ENCODE measurements around the gene SCARB2.
A peak's percentile ranks its signal among the peaks of the same experiment; 100 is the strongest.

SCARB2 gene

DNA sequence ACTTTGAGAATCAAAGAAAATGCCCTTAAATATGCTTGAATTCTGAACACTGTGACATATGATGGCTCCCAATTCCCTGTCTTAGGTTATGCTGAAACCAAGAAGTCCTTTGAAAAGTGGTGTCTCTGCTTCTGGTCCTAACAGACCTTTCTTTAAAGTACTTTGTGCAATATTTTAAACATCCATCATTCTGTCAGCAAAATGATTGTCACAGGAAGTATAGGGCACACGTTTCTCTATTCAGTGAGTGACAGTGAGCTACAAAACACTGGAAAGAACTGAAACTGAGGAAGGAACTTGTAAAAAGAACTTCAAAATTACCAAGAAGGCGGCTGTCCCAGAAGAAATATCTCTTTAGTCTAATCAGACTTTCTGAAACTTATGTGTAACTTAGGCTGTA, 53.3 kb downstream of the SCARB2 start:
- no peak for DNase-seq (ENCODE audit: low read depth)
- H3K4me3 ChIP-seq (ENCODE audit: low read length): no peak overlapping the region
- TF ChIP-seq, protein P1, sequence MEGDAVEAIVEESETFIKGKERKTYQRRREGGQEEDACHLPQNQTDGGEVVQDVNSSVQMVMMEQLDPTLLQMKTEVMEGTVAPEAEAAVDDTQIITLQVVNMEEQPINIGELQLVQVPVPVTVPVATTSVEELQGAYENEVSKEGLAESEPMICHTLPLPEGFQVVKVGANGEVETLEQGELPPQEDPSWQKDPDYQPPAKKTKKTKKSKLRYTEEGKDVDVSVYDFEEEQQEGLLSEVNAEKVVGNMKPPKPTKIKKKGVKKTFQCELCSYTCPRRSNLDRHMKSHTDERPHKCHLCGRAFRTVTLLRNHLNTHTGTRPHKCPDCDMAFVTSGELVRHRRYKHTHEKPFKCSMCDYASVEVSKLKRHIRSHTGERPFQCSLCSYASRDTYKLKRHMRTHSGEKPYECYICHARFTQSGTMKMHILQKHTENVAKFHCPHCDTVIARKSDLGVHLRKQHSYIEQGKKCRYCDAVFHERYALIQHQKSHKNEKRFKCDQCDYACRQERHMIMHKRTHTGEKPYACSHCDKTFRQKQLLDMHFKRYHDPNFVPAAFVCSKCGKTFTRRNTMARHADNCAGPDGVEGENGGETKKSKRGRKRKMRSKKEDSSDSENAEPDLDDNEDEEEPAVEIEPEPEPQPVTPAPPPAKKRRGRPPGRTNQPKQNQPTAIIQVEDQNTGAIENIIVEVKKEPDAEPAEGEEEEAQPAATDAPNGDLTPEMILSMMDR (conservative IDR thresholded peaks at IDR 0.05; ENCODE audit: low read length): no peak

DNA sequence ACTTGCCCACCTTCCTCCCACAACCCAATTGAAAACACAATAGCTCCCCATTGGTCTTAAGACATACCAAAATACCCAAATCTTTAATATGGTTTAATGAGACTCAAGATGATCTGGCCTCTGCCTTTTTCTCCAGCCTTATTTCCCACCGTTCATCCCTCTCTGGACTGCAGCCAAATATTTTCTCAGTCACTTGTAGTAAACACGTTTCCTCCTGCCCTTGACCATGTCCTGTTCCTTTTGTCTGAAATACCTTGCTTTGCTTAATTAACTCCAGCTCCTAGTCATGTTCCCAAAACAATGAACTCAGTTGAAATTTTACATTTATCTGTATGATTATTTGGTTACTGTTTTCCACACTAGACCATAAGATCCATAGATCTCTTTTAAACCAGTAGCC, 57.0 kb downstream of the SCARB2 start:
- no peak for DNase-seq (ENCODE audit: low read depth)
- TF ChIP-seq, protein P1 (conservative IDR thresholded peaks at IDR 0.05; ENCODE audit: low read length): no peak
- H3K4me3 ChIP-seq (ENCODE audit: low read length): no peak overlapping the region

DNA sequence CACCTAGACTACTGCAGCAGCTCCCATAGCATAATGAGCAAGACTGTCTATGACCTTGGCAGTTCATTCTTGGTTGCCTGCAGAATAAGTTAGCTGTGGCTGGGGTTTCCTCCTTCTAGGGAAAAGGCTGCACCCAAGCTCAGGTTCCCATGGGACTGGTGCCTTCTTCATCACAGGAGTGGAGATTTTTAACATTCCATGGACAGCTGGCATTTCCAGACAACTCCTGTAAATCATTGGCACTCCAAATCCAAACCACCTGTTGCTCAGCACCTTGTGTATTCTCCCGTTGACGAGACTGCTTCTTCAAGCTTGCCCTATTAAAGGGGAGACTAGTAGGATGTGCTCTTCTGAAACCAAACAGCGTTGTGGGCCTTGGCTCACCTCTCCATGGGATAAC, 57.6 kb downstream of the SCARB2 start:
- peak; percentile 10 for DNase-seq (ENCODE audit: low read depth)
- H3K4me3 ChIP-seq (ENCODE audit: low read length): no peak overlapping the region
- TF ChIP-seq, protein P1 (conservative IDR thresholded peaks at IDR 0.05; ENCODE audit: low read length): no peak

DNA sequence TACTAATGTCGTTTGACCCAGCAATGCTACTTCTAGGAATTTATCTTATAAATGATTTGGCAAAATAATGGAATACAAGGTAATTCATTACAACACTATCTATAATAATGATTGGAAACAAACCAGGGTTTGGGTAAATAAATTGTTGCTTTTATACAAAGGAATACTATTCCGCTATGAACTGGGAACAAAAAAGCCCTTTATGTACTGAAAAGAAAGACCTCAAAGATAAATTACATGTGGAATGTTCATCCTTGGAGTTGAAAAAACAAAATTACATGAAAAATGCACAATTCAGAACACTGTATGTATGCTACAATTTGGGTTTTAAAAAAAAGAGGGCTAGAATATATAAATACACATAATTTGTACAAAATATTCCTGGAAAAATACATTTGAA, 60.3 kb downstream of the SCARB2 start:
- no peak overlapping the region for H3K4me3 ChIP-seq (ENCODE audit: low read length)
- DNase-seq (ENCODE audit: low read depth): no peak
- TF ChIP-seq, protein P1 (conservative IDR thresholded peaks at IDR 0.05; ENCODE audit: low read length): no peak

DNA sequence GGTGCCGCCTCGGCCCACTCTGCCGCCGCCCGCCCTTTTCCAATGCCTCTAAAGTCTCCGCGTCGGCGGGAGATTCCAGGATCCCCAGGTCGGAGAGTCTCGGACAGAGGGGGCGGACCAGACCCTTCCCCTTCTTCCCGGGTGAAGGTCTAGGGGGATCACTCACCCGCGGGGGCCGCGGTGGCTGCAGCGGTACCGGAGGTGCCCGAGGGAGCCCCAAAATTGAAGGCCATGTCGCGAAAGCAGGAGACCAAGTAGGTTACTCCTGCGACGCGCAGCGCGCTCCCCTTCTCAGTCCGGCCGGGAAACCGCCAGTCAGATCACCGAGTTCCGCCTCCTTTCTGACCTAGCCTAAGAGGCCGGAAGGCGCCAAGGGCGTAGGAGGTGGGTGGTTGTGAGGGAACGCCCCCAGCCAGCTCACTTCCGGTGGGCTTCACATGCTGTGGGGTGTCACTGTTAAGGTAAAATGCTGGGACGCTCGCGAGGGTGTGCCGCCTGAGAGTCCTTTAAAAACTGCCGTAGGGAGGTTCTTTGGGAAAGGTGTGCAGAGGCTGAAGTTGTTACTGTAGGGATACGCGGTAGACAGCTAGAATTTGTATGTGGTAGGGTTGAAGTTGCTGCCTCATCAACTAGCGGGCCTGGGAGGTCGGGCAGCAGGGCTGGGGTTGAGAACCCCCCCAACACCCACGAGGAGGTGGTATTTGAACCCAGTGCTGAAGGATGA, 65.3 kb downstream of the SCARB2 start, which contains the start of gene NUP54:
TSS of gene NUP54 (minus strand) at position 256 of the 724 bp plus-strand sequence. CDS start at position 233, 23 bp downstream.
- TF ChIP-seq, protein P1 (conservative IDR thresholded peaks at IDR 0.05; ENCODE audit: low read length): no peak
- peak; percentile 91 for DNase-seq (ENCODE audit: low read depth)
- peak within 1 kb of the TSS; percentile 77 for H3K4me3 ChIP-seq (ENCODE audit: low read length)

DNA sequence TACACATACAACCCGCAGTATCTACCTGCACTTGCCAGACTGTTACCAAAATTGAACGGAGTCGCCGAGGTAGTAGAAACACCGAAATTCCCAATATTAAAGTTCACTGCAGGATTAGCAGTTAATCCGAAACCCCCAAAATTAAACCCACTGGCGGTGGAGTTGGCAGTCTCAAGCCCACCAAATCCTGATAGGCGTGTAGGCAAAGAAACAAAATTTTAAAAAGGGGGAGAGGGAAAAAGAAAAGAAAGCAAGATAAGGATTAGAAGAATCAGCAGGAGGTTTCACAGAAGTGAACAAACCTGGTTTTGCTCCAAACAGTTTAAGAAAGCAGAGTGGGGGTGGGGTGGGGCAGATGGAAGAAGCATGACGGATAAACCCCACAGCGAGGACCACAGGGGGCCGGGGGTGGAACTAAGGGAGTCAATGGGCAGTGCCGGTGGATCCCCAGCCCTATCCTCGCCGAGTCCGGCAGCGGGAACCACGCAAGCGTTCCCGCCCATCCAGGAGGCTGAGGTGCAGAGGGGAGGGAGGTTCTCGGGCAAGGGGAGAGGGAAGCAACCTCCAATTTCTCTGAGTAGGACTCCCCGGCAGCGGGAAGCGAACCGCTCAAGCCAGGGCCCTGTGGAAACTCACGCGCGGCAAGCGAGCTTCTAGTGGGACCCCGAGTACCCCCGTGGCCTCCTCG, 66.0 kb downstream of the SCARB2 start:
- DNase-seq (ENCODE audit: low read depth): peak; percentile 52
- H3K4me3 ChIP-seq (ENCODE audit: low read length): peak overlapping the region; percentile 77
- TF ChIP-seq, protein P1 (conservative IDR thresholded peaks at IDR 0.05; ENCODE audit: low read length): no peak

DNA sequence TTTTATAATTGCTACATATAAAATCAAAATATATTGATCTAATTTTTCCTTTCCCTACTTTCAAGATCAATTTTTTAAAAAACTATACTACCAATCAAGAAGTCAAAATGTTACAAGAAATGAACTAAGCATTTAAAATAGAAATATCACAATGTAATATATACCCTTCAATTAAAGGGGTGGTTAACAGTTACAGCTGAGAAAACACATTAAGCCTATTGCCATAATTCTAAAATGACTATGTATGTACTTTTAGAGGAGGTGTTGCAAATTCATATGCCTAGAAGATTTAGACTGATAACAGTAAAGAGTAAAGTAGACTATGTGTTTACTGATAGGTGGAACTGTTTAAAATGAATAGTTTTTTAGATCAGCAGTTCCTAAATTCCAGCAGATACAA, 69.1 kb downstream of the SCARB2 start:
- DNase-seq (ENCODE audit: low read depth): no peak
- no peak overlapping the region for H3K4me3 ChIP-seq (ENCODE audit: low read length)
- TF ChIP-seq, protein P1 (conservative IDR thresholded peaks at IDR 0.05; ENCODE audit: low read length): no peak
